ENCODE results near the gene IQCM.

Gene IQCM

GRCh38 chr4:149572716-149573115 is 242.9 kb downstream of the IQCM start:
- Histone ChIP-seq H3K79me2 (no peaks in the 10 kb centered on the region), H3K4me2 (ENCODE audit: low read length) (no peak overlapping the region), H2AFZ (no peak overlapping the region), H3K27ac (no peak overlapping the region), H3K27me3 (ENCODE audit: control insufficient read depth, insufficient read depth, low read length) (no peaks in the 10 kb centered on the region), H3K36me3 (ENCODE audit: control insufficient read depth, insufficient read depth, low read length) (no peaks in the 10 kb centered on the region), H3K9me3 (ENCODE audit: control insufficient read depth, low read length) (no peaks in the 10 kb centered on the region), H3K4me1 (no peaks in the 10 kb centered on the region), H3K9ac (no peak overlapping the region), H3K4me3 (ENCODE audit: low read depth, low read length) (no peak overlapping the region)
- no peak for TF ChIP-seq CTCF (IDR thresholded peaks at IDR 0.05)

- Histone ChIP-seq H3K4me1 (no peaks in the 10 kb centered on the region), H3K4me3 (ENCODE audit: low read depth, low read length) (no peak overlapping the region), H3K79me2 (no peaks in the 10 kb centered on the region), H3K9ac (no peak overlapping the region), H2AFZ (no peak overlapping the region), H3K4me2 (ENCODE audit: low read length) (no peak overlapping the region), H3K36me3 (ENCODE audit: control insufficient read depth, insufficient read depth, low read length) (no peaks in the 10 kb centered on the region), H3K27ac (no peak overlapping the region), H3K9me3 (ENCODE audit: control insufficient read depth, low read length) (no peaks in the 10 kb centered on the region), H3K27me3 (ENCODE audit: control insufficient read depth, insufficient read depth, low read length) (no peaks in the 10 kb centered on the region)
- TF ChIP-seq CTCF (IDR thresholded peaks at IDR 0.05): no peak
These were observed 259.8 kb downstream of the IQCM start for GRCh38 chr4:149555799-149556198.

GRCh38 chr4:149555146-149555545 is 260.5 kb downstream of the IQCM start:
- TF ChIP-seq CTCF (IDR thresholded peaks at IDR 0.05): no peak
- H3K9me3 ChIP-seq (ENCODE audit: control insufficient read depth, low read length): no peaks in the 10 kb centered on the region
- H3K27ac ChIP-seq: no peak overlapping the region
- no peaks in the 10 kb centered on the region for H3K4me1 ChIP-seq
- H3K9ac ChIP-seq: no peak overlapping the region
- no peak overlapping the region for H2AFZ ChIP-seq
- no peaks in the 10 kb centered on the region for H3K27me3 ChIP-seq (ENCODE audit: control insufficient read depth, insufficient read depth, low read length)
- no peaks in the 10 kb centered on the region for H3K36me3 ChIP-seq (ENCODE audit: control insufficient read depth, insufficient read depth, low read length)
- H3K4me2 ChIP-seq (ENCODE audit: low read length): no peak overlapping the region
- no peak overlapping the region for H3K4me3 ChIP-seq (ENCODE audit: low read depth, low read length)
- H3K79me2 ChIP-seq: no peaks in the 10 kb centered on the region

GRCh38 chr4:149553959-149554520 is 261.6 kb downstream of the IQCM start:
- Histone ChIP-seq H3K4me1 (no peaks in the 10 kb centered on the region), H3K4me3 (ENCODE audit: low read depth, low read length) (no peak overlapping the region), H3K9me3 (ENCODE audit: control insufficient read depth, low read length) (no peaks in the 10 kb centered on the region), H3K9ac (no peak overlapping the region), H3K27me3 (ENCODE audit: control insufficient read depth, insufficient read depth, low read length) (no peaks in the 10 kb centered on the region), H3K79me2 (no peaks in the 10 kb centered on the region), H2AFZ (no peak overlapping the region), H3K27ac (no peak overlapping the region), H3K4me2 (ENCODE audit: low read length) (no peak overlapping the region), H3K36me3 (ENCODE audit: control insufficient read depth, insufficient read depth, low read length) (no peaks in the 10 kb centered on the region)
- TF ChIP-seq CTCF (IDR thresholded peaks at IDR 0.05): no peak

- H3K27me3 ChIP-seq (ENCODE audit: control insufficient read depth, insufficient read depth, low read length): no peaks in the 10 kb centered on the region
These were observed 263.0 kb downstream of the IQCM start for GRCh38 chr4:149552601-149553000.

More at GRCh38 chr4:149552601-149553000, 263.0 kb downstream of the IQCM start:
- no peak overlapping the region for H3K4me2 ChIP-seq (ENCODE audit: low read length)
- TF ChIP-seq CTCF (IDR thresholded peaks at IDR 0.05): no peak
- H3K9me3 ChIP-seq (ENCODE audit: control insufficient read depth, low read length): no peaks in the 10 kb centered on the region
- H3K79me2 ChIP-seq: no peaks in the 10 kb centered on the region
- H3K4me3 ChIP-seq (ENCODE audit: low read depth, low read length): no peak overlapping the region
- no peaks in the 10 kb centered on the region for H3K4me1 ChIP-seq
- H2AFZ ChIP-seq: no peak overlapping the region
- H3K27ac ChIP-seq: no peak overlapping the region
- no peak overlapping the region for H3K9ac ChIP-seq
- no peaks in the 10 kb centered on the region for H3K36me3 ChIP-seq (ENCODE audit: control insufficient read depth, insufficient read depth, low read length)
